Mucosa of gallbladder (tissue), 1 donor: ENCODE results near the gene ZBTB16. TPM values are rescaled to one million over a fixed set of nuclear protein-coding genes. Genes with fewer than 3 reads are reported as not detected.
A peak's percentile ranks its signal among the peaks of the same experiment; 100 is the strongest.

ENCODE experiments used
- DNase-seq: peaks from one replicate; pipeline ENCODE4 v3.0.0-alpha.2; 2020; ENCODE audit warnings: low spot score
- total RNA-seq: library from RNA; stranded (reverse); gene quantifications from one replicate; pipeline ENCODE4 v1.2.1, GENCODE V29; 2021
- donor health status: DM: no; HTN: no; CAD: no.

Gene ZBTB16
- total RNA-seq, 1 donor from 2014 or later = 85.4 TPM

- no peak for DNase-seq
Measured at GRCh38 chr11:114183044-114183511, 123.6 kb downstream of the ZBTB16 start.

GRCh38 chr11:114185436-114185835, 125.9 kb downstream of the ZBTB16 start:
- DNase-seq = no peak

GRCh38 chr11:114187173-114187572, 127.7 kb downstream of the ZBTB16 start:
- no peak for DNase-seq

GRCh38 chr11:114188851-114189570, 129.5 kb downstream of the ZBTB16 start:
- no peak for DNase-seq

- DNase-seq = no peak
Measured at GRCh38 chr11:114190630-114191029, 131.1 kb downstream of the ZBTB16 start.

GRCh38 chr11:114191893-114192292, 132.4 kb downstream of the ZBTB16 start:
- no peak for DNase-seq

GRCh38 chr11:114192841-114193389, 133.4 kb downstream of the ZBTB16 start:
- no peak for DNase-seq

- no peak for DNase-seq
Measured at GRCh38 chr11:114193730-114194679, 134.5 kb downstream of the ZBTB16 start.

GRCh38 chr11:114194702-114195101, 135.2 kb downstream of the ZBTB16 start:
- no peak for DNase-seq

GRCh38 chr11:114195151-114195550, 135.6 kb downstream of the ZBTB16 start:
- no peak for DNase-seq

GRCh38 chr11:114195981-114196731, 136.6 kb downstream of the ZBTB16 start:
- DNase-seq = peak; percentile 49

- peak; percentile 27 for DNase-seq
Measured at GRCh38 chr11:114196997-114197703, 137.6 kb downstream of the ZBTB16 start.

GRCh38 chr11:114197799-114198500, 138.4 kb downstream of the ZBTB16 start:
- DNase-seq = peak; percentile 84

- DNase-seq = no peak
Measured at GRCh38 chr11:114199051-114199450, 139.5 kb downstream of the ZBTB16 start.

- DNase-seq = no peak
Measured at GRCh38 chr11:114200351-114201133, 141.0 kb downstream of the ZBTB16 start.

GRCh38 chr11:114201219-114201618, 141.7 kb downstream of the ZBTB16 start:
- no peak for DNase-seq

- no peak for DNase-seq
Measured at GRCh38 chr11:114202011-114202609, 142.6 kb downstream of the ZBTB16 start.

- DNase-seq = no peak
Measured at GRCh38 chr11:114207096-114207495, 147.6 kb downstream of the ZBTB16 start.

GRCh38 chr11:114208377-114208776, 148.9 kb downstream of the ZBTB16 start:
- DNase-seq = no peak
